HepG2 (cell line): ENCODE results near the gene CAMKV. TPM values are rescaled to one million over a fixed set of nuclear protein-coding genes. Genes with fewer than 3 reads are reported as not detected.

Experiments used
- AHR ChIP-seq: IDR thresholded peaks from 2 replicates; pipeline ENCODE4 v1.6.1; 2018; ENCODE audit warnings: missing genetic modification reagents, missing compliant biosample characterization
- EZH2 ChIP-seq: conservative IDR thresholded peaks from 2 replicates; pipeline ENCODE4 v1.6.1; 2012; ENCODE audit warnings: mild to moderate bottlenecking, low read depth, low read length, moderate library complexity
- FOSL1 ChIP-seq: sonication (generic); formaldehyde crosslinking; IDR thresholded peaks from 2 replicates; pipeline ENCODE4 v1.9.0; 2021; ENCODE audit warnings: missing genetic modification reagents, borderline replicate concordance
- NFAT5 ChIP-seq: sonication (generic); formaldehyde crosslinking; IDR thresholded peaks from 2 replicates; pipeline ENCODE4 v1.4.0; 2020; ENCODE audit warnings: missing genetic modification reagents
- RFXAP ChIP-seq: sonication (generic); formaldehyde crosslinking; IDR thresholded peaks from 2 replicates; pipeline ENCODE4 v1.4.0; 2020; ENCODE audit warnings: missing genetic modification reagents, borderline replicate concordance
- SETDB1 ChIP-seq: sonication (generic); formaldehyde crosslinking; IDR thresholded peaks from 2 replicates; pipeline ENCODE4 v1.5.1; 2020; ENCODE audit warnings: missing genetic modification reagents, mild to moderate bottlenecking, borderline replicate concordance
- SP2 ChIP-seq: sonication (generic); formaldehyde crosslinking; IDR thresholded peaks from 2 replicates; pipeline ENCODE4 v1.5.1; 2020; ENCODE audit warnings: mild to moderate bottlenecking, missing genetic modification reagents
- SYNCRIP ChIP-seq: fragments of 200-400 bp; formaldehyde crosslinking; IDR thresholded peaks from 2 replicates; pipeline ENCODE4 v1.6.1; 2018; ENCODE audit warnings: mild to moderate bottlenecking, low read depth, low read length; ENCODE audit not compliant: insufficient read depth
- ZBTB25 ChIP-seq: IDR thresholded peaks from 2 replicates; pipeline ENCODE4 v1.6.1; 2018; ENCODE audit warnings: missing genetic modification reagents
- ZBTB38 ChIP-seq: sonication (generic); formaldehyde crosslinking; IDR thresholded peaks from 2 replicates; pipeline ENCODE4 v1.5.1; 2020; ENCODE audit warnings: mild to moderate bottlenecking, missing genetic modification reagents
- ZNF225 ChIP-seq: sonication (generic); formaldehyde crosslinking; IDR thresholded peaks from 2 replicates; pipeline ENCODE4 v1.4.0; 2020; ENCODE audit warnings: mild to moderate bottlenecking, missing genetic modification reagents
- ZNF737 ChIP-seq: sonication (generic); formaldehyde crosslinking; IDR thresholded peaks from 2 replicates; pipeline ENCODE4 v1.5.0; 2020; ENCODE audit warnings: missing genetic modification reagents, mild to moderate bottlenecking, borderline replicate concordance
- ZNF800 ChIP-seq: sonication (generic); formaldehyde crosslinking; IDR thresholded peaks from 2 replicates; pipeline ENCODE4 v1.4.0; 2020; ENCODE audit warnings: missing genetic modification reagents
- ZSCAN30 ChIP-seq: sonication (generic); formaldehyde crosslinking; IDR thresholded peaks from 2 replicates; pipeline ENCODE4 v1.5.0; 2020; ENCODE audit warnings: mild to moderate bottlenecking, missing genetic modification reagents
- polyA plus RNA-seq, 8 experiments: library from polyadenylated mRNA; depleted of rRNA in 3 of 8; stranded (reverse) in 7 of 8; unstranded in 1 of 8; fragments of >200 nt; fragmentation: Illumina TruSeq in 4 of 8; extraction: Trizol in 4 of 8; gene quantifications; 2 replicates each; pipeline versions ENCODE4 v1.2.1 to v1.2.3, GENCODE V29; 2011 to 2016; ENCODE audit warnings: low read depth in 4 of 8, missing spikeins in 1 of 8, mixed read lengths in 1 of 8; ENCODE audit not compliant: insufficient read depth in 1 of 8
- total RNA-seq, 5 experiments: library from RNA; depleted of rRNA; stranded (reverse); fragments of >200 nt; fragmentation: Illumina TruSeq; extraction: Trizol; gene quantifications; 2 replicates each; pipeline ENCODE4 v1.2.3, GENCODE V29; 2016; ENCODE audit warnings: low read depth in 1 of 5
- TF ChIP-seq, protein P1 (sequence below): sonication (generic); formaldehyde crosslinking; IDR thresholded peaks from 2 replicates; pipeline ENCODE4 v1.4.0; 2020; ENCODE audit warnings: missing genetic modification reagents
- TF ChIP-seq, protein P2 (sequence below): sonication (generic); formaldehyde crosslinking; conservative IDR thresholded peaks from 2 replicates; pipeline ENCODE4 v1.4.0; 2020; ENCODE audit warnings: missing genetic modification reagents
- TF ChIP-seq, protein P3 (sequence below): sonication (generic); formaldehyde crosslinking; IDR thresholded peaks from 2 replicates; pipeline ENCODE4 v1.8.0; 2022; ENCODE audit warnings: low read depth, missing genetic modification reagents

Gene CAMKV
- total and polyA plus RNA-seq, 2 of the 13 experiments (the other 11 are each of a cell fraction or from before 2014, with no cell fraction given), result 0.13 to 0.15 TPM

GRCh38 chr3:49813497-49814174 lies 56.1 kb downstream of the CAMKV start, which contains the start of gene UBA7 (continued):
- TF ChIP-seq SP2 (CRISPR knock-in tag), result no peak
- no peak for TF ChIP-seq ZNF737 (CRISPR knock-in tag)
- TF ChIP-seq NFAT5, result no peak
- TF ChIP-seq ZBTB25 (CRISPR knock-in tag), result no peak
- no peak for TF ChIP-seq EZH2
- TF ChIP-seq ZBTB38 (CRISPR knock-in tag), result no peak
- no peak for TF ChIP-seq SYNCRIP
- TF ChIP-seq SETDB1, result no peak
- TF ChIP-seq ZNF225 (CRISPR knock-in tag), result no peak
- no peak for TF ChIP-seq AHR
- TF ChIP-seq, protein P1, sequence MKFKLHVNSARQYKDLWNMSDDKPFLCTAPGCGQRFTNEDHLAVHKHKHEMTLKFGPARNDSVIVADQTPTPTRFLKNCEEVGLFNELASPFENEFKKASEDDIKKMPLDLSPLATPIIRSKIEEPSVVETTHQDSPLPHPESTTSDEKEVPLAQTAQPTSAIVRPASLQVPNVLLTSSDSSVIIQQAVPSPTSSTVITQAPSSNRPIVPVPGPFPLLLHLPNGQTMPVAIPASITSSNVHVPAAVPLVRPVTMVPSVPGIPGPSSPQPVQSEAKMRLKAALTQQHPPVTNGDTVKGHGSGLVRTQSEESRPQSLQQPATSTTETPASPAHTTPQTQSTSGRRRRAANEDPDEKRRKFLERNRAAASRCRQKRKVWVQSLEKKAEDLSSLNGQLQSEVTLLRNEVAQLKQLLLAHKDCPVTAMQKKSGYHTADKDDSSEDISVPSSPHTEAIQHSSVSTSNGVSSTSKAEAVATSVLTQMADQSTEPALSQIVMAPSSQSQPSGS (CRISPR knock-in tag), result no peak
- TF ChIP-seq, protein P2, sequence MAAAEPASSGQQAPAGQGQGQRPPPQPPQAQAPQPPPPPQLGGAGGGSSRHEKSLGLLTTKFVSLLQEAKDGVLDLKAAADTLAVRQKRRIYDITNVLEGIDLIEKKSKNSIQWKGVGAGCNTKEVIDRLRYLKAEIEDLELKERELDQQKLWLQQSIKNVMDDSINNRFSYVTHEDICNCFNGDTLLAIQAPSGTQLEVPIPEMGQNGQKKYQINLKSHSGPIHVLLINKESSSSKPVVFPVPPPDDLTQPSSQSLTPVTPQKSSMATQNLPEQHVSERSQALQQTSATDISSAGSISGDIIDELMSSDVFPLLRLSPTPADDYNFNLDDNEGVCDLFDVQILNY, result no peak
- TF ChIP-seq ZNF800 (CRISPR knock-in tag), result no peak
- no peak for TF ChIP-seq RFXAP (CRISPR knock-in tag)
- TF ChIP-seq FOSL1 (CRISPR knock-in tag), result no peak
- TF ChIP-seq ZSCAN30 (CRISPR knock-in tag), result no peak
- TF ChIP-seq, protein P3, sequence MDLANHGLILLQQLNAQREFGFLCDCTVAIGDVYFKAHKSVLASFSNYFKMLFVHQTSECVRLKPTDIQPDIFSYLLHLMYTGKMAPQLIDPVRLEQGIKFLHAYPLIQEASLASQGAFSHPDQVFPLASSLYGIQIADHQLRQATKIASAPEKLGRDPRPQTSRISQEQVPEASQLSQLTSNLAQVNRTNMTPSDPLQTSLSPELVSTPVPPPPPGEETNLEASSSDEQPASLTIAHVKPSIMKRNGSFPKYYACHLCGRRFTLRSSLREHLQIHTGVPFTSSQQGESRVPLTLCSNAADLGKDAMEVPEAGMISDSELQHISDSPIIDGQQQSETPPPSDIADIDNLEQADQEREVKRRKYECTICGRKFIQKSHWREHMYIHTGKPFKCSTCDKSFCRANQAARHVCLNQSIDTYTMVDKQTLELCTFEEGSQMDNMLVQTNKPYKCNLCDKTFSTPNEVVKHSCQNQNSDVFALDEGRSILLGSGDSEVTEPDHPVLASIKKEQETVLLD, result no peak
